ENCODE measurements around the gene ABCC1.

- no peak for TF ChIP-seq CTCF (conservative IDR thresholded peaks at IDR 0.05)
- no peak for TF ChIP-seq EZH2 (IDR thresholded peaks at IDR 0.05; ENCODE audit: low read depth)
These were observed 168.9 kb downstream of the ABCC1 start for GRCh38 chr16:16118337-16118736.
